ENCODE data around the gene TPSD1. TPM values are rescaled to one million over a fixed set of nuclear protein-coding genes. Genes with fewer than 3 reads are reported as not detected.
"Not testable (repeated sequence)": the region's sequence is repeated elsewhere in the genome, so short reads cannot be mapped to it uniquely, and the experiment has no call there.

TPSD1 gene
- total RNA-seq, 5 donors from 2014 or later (not counting 1 experiment from before 2014, with no cell fraction given), result 0.28 to 0.40 (median 0.31) TPM; not detected in 1

DNA sequence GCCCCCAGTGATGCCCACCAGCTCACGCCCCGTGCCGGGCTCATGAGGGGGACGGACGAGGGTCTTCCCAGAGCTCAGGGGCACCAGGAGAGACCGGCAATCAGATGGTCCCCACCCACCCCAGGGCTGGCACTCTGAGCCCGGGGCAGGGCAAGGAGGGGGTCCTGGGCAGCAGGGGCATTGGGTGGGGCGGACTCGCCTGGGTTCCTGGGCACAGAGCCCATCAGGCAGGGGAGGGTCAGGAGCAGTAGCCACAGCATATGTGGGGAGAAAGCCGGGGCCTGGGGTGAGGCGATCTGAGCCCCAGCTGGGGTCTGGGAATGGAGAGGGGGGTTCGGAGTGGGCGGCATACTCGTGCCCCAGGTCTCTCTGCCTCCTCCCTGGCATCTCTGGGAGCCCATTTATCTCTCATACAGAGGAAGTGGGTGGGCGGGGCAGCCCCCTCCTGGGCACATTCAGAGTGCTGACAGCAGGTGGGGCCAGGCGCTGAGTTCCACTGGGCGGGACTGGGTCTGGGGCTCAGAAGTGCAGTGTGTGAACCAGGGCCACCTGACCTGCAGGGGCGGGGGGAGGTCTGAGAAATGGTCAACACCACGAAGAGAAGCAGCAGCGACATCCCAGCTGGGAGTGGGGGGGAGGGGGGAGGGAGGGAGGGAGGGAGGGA, 33.1 kb downstream of the TPSD1 start:
- ChIA-PET POLR2A (no interaction called here), CTCF (no interaction called here)
- Mint-ChIP-seq H3K9me3 (no peaks in the 10 kb centered on the region), H3K4me3 (peak overlapping the region in 1 of 3 donors; percentile 2), H3K4me1 (peaks cover 0 to 2% (median 0%) of the 10 kb centered on the region in 3 donors), H3K27ac (no peak overlapping the region), H3K27me3 (peaks cover 24 to 60% of the 10 kb centered on the region in 2 donors), H3K36me3 (no peaks in the 10 kb centered on the region)
- ATAC-seq (replicated peaks in 1 of 4) (peak; percentile 50 to 81 (median 64)), DNase-seq (peak in 13 of 35 experiments; percentile 12 to 57 (median 27))
- Histone ChIP-seq H3K27ac (ENCODE audit: low read length) (no peak overlapping the region), H3K4me3 (ENCODE audit: control insufficient read depth in 1 of 2, extremely low read depth in 1 of 2, low read length in 1 of 2) (no peak overlapping the region), H3K36me3 (ENCODE audit: control insufficient read depth in 2 of 2, extremely low read depth in 1 of 2, insufficient read depth in 1 of 2, low read length in 1 of 2) (no peaks in the 10 kb centered on the region), H3K4me1 (ENCODE audit: control insufficient read depth in 1 of 2, extremely low read depth in 1 of 2, insufficient read depth in 2 of 2, low read length in 2 of 2) (peaks cover 0 to 10% of the 10 kb centered on the region in 2 experiments), H3K27me3 (replicated peaks in 1 of 2; ENCODE audit: control insufficient read depth in 2 of 2, extremely low read depth in 1 of 2, insufficient read depth in 2 of 2, low read length in 1 of 2) (peaks cover 5 to 82% of the 10 kb centered on the region in 2 experiments), H3K9me3 (no peaks in the 10 kb centered on the region)
- WGBS (ENCODE audit: insufficient coverage), result 67% methylated on average over 10 of the region's 20 CpGs

DNA sequence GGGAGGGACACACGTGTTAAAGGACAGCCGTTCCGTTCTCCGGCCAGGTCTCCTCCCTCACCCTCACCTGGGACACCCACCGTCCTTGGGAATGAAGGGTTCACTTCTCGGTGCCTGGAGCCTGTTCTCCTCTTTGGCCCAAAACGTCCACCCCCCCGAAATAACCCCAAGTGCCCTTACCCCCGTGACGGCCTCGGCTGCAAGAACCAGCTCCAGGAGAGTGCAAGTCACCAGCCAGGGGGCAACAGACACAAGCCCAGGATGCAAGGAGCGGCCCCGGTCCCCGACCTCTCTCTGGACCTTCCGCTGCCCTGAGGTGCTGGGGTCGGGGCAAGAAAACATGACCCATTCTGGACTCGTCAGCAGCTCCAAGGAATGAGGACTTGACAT, 33.6 kb downstream of the TPSD1 start:
- DNase-seq (no peak), ATAC-seq (replicated peaks in 1 of 4) (no peak)
- Histone ChIP-seq H3K27me3 (replicated peaks in 1 of 2; ENCODE audit: control insufficient read depth in 2 of 2, extremely low read depth in 1 of 2, insufficient read depth in 2 of 2, low read length in 1 of 2) (peaks cover 5 to 82% of the 10 kb centered on the region in 2 experiments), H3K9me3 (no peaks in the 10 kb centered on the region), H3K36me3 (ENCODE audit: control insufficient read depth in 2 of 2, extremely low read depth in 1 of 2, insufficient read depth in 1 of 2, low read length in 1 of 2) (no peaks in the 10 kb centered on the region), H3K4me3 (ENCODE audit: control insufficient read depth in 1 of 2, extremely low read depth in 1 of 2, low read length in 1 of 2) (no peak overlapping the region), H3K27ac (ENCODE audit: low read length) (no peak overlapping the region), H3K4me1 (ENCODE audit: control insufficient read depth in 1 of 2, extremely low read depth in 1 of 2, insufficient read depth in 2 of 2, low read length in 2 of 2) (peaks cover 0 to 10% of the 10 kb centered on the region in 2 experiments)
- peaks cover 0 to 2% (median 0%) of the 10 kb centered on the region in 3 donors for H3K4me1 Mint-ChIP-seq
- no peak overlapping the region for H3K27ac Mint-ChIP-seq
- H3K36me3 Mint-ChIP-seq, result no peaks in the 10 kb centered on the region
- ChIA-PET POLR2A (no interaction called here), CTCF (interaction anchor here in 1 of 2 donors (0.7 kb wide), 1 partner anchor 142 kb away, joined by 7 read pairs; no protein-coding TSS in a partner anchor)
- H3K4me3 Mint-ChIP-seq, result peak overlapping the region in 1 of 3 donors; percentile 2
- WGBS (ENCODE audit: insufficient coverage), result 15% methylated on average over 11 of the region's 17 CpGs
- no peaks in the 10 kb centered on the region for H3K9me3 Mint-ChIP-seq
- peaks cover 30 to 63% of the 10 kb centered on the region in 2 donors for H3K27me3 Mint-ChIP-seq

GRCh38 chr16:1290063-1290501, 34.2 kb downstream of the TPSD1 start:
- Mint-ChIP-seq H3K36me3 (no peaks in the 10 kb centered on the region), H3K9me3 (no peaks in the 10 kb centered on the region), H3K27ac (no peak overlapping the region), H3K4me3 (no peak overlapping the region), H3K27me3 (peaks cover 30 to 65% of the 10 kb centered on the region in 2 donors), H3K4me1 (peaks cover 0 to 2% (median 0%) of the 10 kb centered on the region in 3 donors)
- no peaks in the 10 kb centered on the region for H3K36me3 ChIP-seq (ENCODE audit: control insufficient read depth in 2 of 2, extremely low read depth in 1 of 2, insufficient read depth in 1 of 2, low read length in 1 of 2)
- no peaks in the 10 kb centered on the region for H3K9me3 ChIP-seq
- peaks cover 0 to 10% of the 10 kb centered on the region in 2 experiments for H3K4me1 ChIP-seq (ENCODE audit: control insufficient read depth in 1 of 2, extremely low read depth in 1 of 2, insufficient read depth in 2 of 2, low read length in 2 of 2)
- no peak for DNase-seq
- ATAC-seq (replicated peaks in 1 of 4), result no peak
- H3K4me3 ChIP-seq (ENCODE audit: control insufficient read depth in 1 of 2, extremely low read depth in 1 of 2, low read length in 1 of 2), result no peak overlapping the region
- 23% methylated on average over 3 of the region's 22 CpGs for WGBS (ENCODE audit: insufficient coverage)
- ChIA-PET CTCF (interaction anchor here in 1 of 2 donors (0.7 kb wide), 1 partner anchor 142 kb away, joined by 7 read pairs; no protein-coding TSS in a partner anchor), POLR2A (no interaction called here)
- H3K27ac ChIP-seq (ENCODE audit: low read length), result no peak overlapping the region
- peaks cover 5 to 85% of the 10 kb centered on the region in 2 experiments for H3K27me3 ChIP-seq (replicated peaks in 1 of 2; ENCODE audit: control insufficient read depth in 2 of 2, extremely low read depth in 1 of 2, insufficient read depth in 2 of 2, low read length in 1 of 2)

GRCh38 chr16:1290860-1291575, 35.1 kb downstream of the TPSD1 start:
- H3K4me3 Mint-ChIP-seq, result no peak overlapping the region
- POLR2A ChIA-PET, result no interaction called here

DNA sequence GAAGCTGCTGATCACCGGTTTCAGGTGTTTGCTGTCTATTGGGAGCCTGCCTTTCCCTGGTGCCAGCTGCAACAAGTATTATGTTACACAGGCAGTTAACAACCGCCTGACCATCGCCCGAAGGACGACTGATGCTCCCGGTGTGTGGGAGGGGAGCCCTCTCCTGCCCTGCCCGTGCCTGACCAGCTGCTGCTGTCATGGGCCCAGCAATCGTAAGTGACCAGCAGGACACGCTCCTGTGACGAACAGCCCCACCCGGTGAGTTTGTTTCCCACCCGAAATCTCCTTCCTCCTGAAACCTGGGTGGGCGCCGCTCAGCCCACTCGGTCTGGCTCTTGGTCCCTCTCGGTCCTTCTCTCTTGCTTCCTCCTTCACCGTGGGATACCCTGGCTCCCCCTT, 35.7 kb downstream of the TPSD1 start:
- H3K4me3 Mint-ChIP-seq, result no peak overlapping the region

More at GRCh38 chr16:1290860-1291575, 35.1 kb downstream of the TPSD1 start:
- peaks cover 30 to 64% of the 10 kb centered on the region in 2 donors for H3K27me3 Mint-ChIP-seq
- H3K9me3 Mint-ChIP-seq, result no peaks in the 10 kb centered on the region
- Histone ChIP-seq H3K4me1 (ENCODE audit: control insufficient read depth in 1 of 2, extremely low read depth in 1 of 2, insufficient read depth in 2 of 2, low read length in 2 of 2) (peaks cover 0 to 10% of the 10 kb centered on the region in 2 experiments), H3K9me3 (no peaks in the 10 kb centered on the region), H3K27me3 (replicated peaks in 1 of 2; ENCODE audit: control insufficient read depth in 2 of 2, extremely low read depth in 1 of 2, insufficient read depth in 2 of 2, low read length in 1 of 2) (peaks cover 5 to 82% of the 10 kb centered on the region in 2 experiments), H3K27ac (ENCODE audit: low read length) (no peak overlapping the region), H3K36me3 (ENCODE audit: control insufficient read depth in 2 of 2, extremely low read depth in 1 of 2, insufficient read depth in 1 of 2, low read length in 1 of 2) (no peaks in the 10 kb centered on the region), H3K4me3 (ENCODE audit: control insufficient read depth in 1 of 2, extremely low read depth in 1 of 2, low read length in 1 of 2) (no peak overlapping the region)
- ATAC-seq (replicated peaks in 1 of 4) (no peak), DNase-seq (no peak)
- peaks cover 0 to 2% (median 0%) of the 10 kb centered on the region in 3 donors for H3K4me1 Mint-ChIP-seq
- H3K36me3 Mint-ChIP-seq, result no peaks in the 10 kb centered on the region
- WGBS (ENCODE audit: insufficient coverage), result 79% methylated on average over 23 of the region's 29 CpGs
- H3K27ac Mint-ChIP-seq, result no peak overlapping the region
- CTCF ChIA-PET, result no interaction called here

GRCh38 chr16:1292208-1292607, 36.3 kb downstream of the TPSD1 start:
- peaks cover 0 to 10% of the 10 kb centered on the region in 2 experiments for H3K4me1 ChIP-seq (ENCODE audit: control insufficient read depth in 1 of 2, extremely low read depth in 1 of 2, insufficient read depth in 2 of 2, low read length in 2 of 2)
- H3K36me3 Mint-ChIP-seq; DNase-seq; H3K27ac ChIP-seq (ENCODE audit: low read length); H3K4me3 Mint-ChIP-seq; H3K4me3 ChIP-seq (ENCODE audit: control insufficient read depth in 1 of 2, extremely low read depth in 1 of 2, low read length in 1 of 2); H3K4me1 Mint-ChIP-seq; ATAC-seq (replicated peaks in 1 of 4); H3K36me3 ChIP-seq (ENCODE audit: control insufficient read depth in 2 of 2, extremely low read depth in 1 of 2, insufficient read depth in 1 of 2, low read length in 1 of 2); H3K9me3 Mint-ChIP-seq; POLR2A ChIA-PET; H3K9me3 ChIP-seq; H3K27ac Mint-ChIP-seq: not testable (repeated sequence)
- 80% methylated on average over 3 of the region's 6 CpGs for WGBS (ENCODE audit: insufficient coverage)
- H3K27me3 ChIP-seq (replicated peaks in 1 of 2; ENCODE audit: control insufficient read depth in 2 of 2, extremely low read depth in 1 of 2, insufficient read depth in 2 of 2, low read length in 1 of 2), result peaks cover 5 to 80% of the 10 kb centered on the region in 2 experiments
- CTCF ChIA-PET, result interaction anchor here (0.6 to 0.7 kb wide), 2 partner anchors 950 to 1228 kb away, joined by 4 to 5 read pairs; no protein-coding TSS in a partner anchor
- peaks cover 35 to 66% of the 10 kb centered on the region in 2 donors for H3K27me3 Mint-ChIP-seq

More for the DNA sequence above, 35.7 kb downstream of the TPSD1 start:
- H3K36me3 ChIP-seq (ENCODE audit: control insufficient read depth in 2 of 2, extremely low read depth in 1 of 2, insufficient read depth in 1 of 2, low read length in 1 of 2), result no peaks in the 10 kb centered on the region
- H3K27ac ChIP-seq (ENCODE audit: low read length), result no peak overlapping the region
- H3K9me3 Mint-ChIP-seq, result no peaks in the 10 kb centered on the region
- DNase-seq (no peak), ATAC-seq (replicated peaks in 1 of 4) (no peak)
- H3K9me3 ChIP-seq, result no peaks in the 10 kb centered on the region
- H3K27me3 ChIP-seq (replicated peaks in 1 of 2; ENCODE audit: control insufficient read depth in 2 of 2, extremely low read depth in 1 of 2, insufficient read depth in 2 of 2, low read length in 1 of 2), result peaks cover 5 to 77% of the 10 kb centered on the region in 2 experiments
- H3K36me3 Mint-ChIP-seq, result no peaks in the 10 kb centered on the region
- 66% methylated on average over 17 of the region's 17 CpGs for WGBS (ENCODE audit: insufficient coverage)
- H3K27me3 Mint-ChIP-seq, result peaks cover 30 to 61% of the 10 kb centered on the region in 2 donors
- ChIA-PET POLR2A (no interaction called here), CTCF (interaction anchor here in 1 of 2 donors (0.7 kb wide), 1 partner anchor 951 kb away, joined by 5 read pairs; no protein-coding TSS in a partner anchor)
- H3K4me1 ChIP-seq (ENCODE audit: control insufficient read depth in 1 of 2, extremely low read depth in 1 of 2, insufficient read depth in 2 of 2, low read length in 2 of 2), result peaks cover 0 to 10% of the 10 kb centered on the region in 2 experiments
- H3K27ac Mint-ChIP-seq, result no peak overlapping the region
- H3K4me1 Mint-ChIP-seq, result peaks cover 0 to 2% (median 0%) of the 10 kb centered on the region in 3 donors
- no peak overlapping the region for H3K4me3 ChIP-seq (ENCODE audit: control insufficient read depth in 1 of 2, extremely low read depth in 1 of 2, low read length in 1 of 2)
